GM12878 (cell line): Measurements from ENCODE around the gene APOA4. TPM values are rescaled to one million over a fixed set of nuclear protein-coding genes. Genes with fewer than 3 reads are reported as not detected.

Experiments used
- ATAC-seq: fragments of 200-7000 bp; cut with Tn5 transposase; 3 replicates; pipeline ENCODE4 v1.9.1; 2020; ENCODE audit warnings: mild to moderate bottlenecking, moderate library complexity
- BruUV-seq: library from RNA; stranded (reverse); fragments of 400-500 nt; replicated peaks from 2 replicates; lab custom pipeline; 2021; lab: Mats Ljungman, UMichigan
- CTCF ChIA-PET: fragments of 300-600 bp; sonication (Branson Sonifier 250); formaldehyde crosslinking; extraction: SDS; loops from one replicate; lab custom pipeline; 2021; ENCODE audit warnings: inconsistent platforms; lab: Yijun Ruan, JAX
- POLR2A ChIA-PET: fragments of 350-600 bp; formaldehyde crosslinking; extraction: SDS; loops from one replicate; lab custom pipeline; 2021; ENCODE audit warnings: inconsistent platforms; lab: Charles Lee
- RAD21 ChIA-PET: fragments of 300-600 bp; sonication (Branson Sonifier 250); formaldehyde crosslinking; loops from one replicate; lab custom pipeline; 2023; ENCODE audit warnings: antibody characterized with exemption; ENCODE audit not compliant: unreplicated experiment; lab: Charles Lee
- SMC1A ChIA-PET: fragments of 300-600 bp; sonication (Branson Sonifier 250); formaldehyde crosslinking; loops from one replicate; lab custom pipeline; 2023; ENCODE audit not compliant: unreplicated experiment, uncharacterized antibody; lab: Charles Lee
- DNase-seq: peaks from one replicate; pipeline ENCODE4 v3.0.0-alpha.2; 2011; ENCODE audit warnings: low read depth, low spot score
- FAIRE-seq: peaks from 3 replicates; lab custom pipeline; 2011; peaks lifted over from hg19 to GRCh38; lab: Jason Lieb, UNC
- H2AFZ ChIP-seq: 2 replicates; pipeline ENCODE4 v1.6.0; 2011; ENCODE audit warnings: low read depth, low read length, control low read depth; ENCODE audit not compliant: control insufficient read depth
- H3K27ac ChIP-seq: 2 replicates; pipeline ENCODE4 v1.5.1; 2011; ENCODE audit warnings: control low read depth; ENCODE audit not compliant: control insufficient read depth, insufficient read depth
- H3K27me3 ChIP-seq, 2 experiments: replicated peaks in 1 of 2; 2 replicates each; pipeline versions ENCODE4 v1.6.0 to v1.6.1; 2011; ENCODE audit warnings: low read length in 1 of 2; ENCODE audit not compliant: control insufficient read depth in 2 of 2, insufficient read depth in 2 of 2
- H3K36me3 ChIP-seq, 2 experiments: 2 replicates each; pipeline ENCODE4 v1.5.1; 2011; ENCODE audit warnings: low read length in 1 of 2; ENCODE audit not compliant: control insufficient read depth in 2 of 2, insufficient read depth in 2 of 2
- H3K4me1 ChIP-seq: 2 replicates; pipeline ENCODE4 v1.6.1; 2011; ENCODE audit warnings: mild to moderate bottlenecking, low read length, moderate library complexity, mixed read lengths; ENCODE audit not compliant: control insufficient read depth, insufficient read depth
- H3K4me2 ChIP-seq: 2 replicates; pipeline ENCODE4 v1.6.0; 2011; ENCODE audit warnings: control low read depth; ENCODE audit not compliant: control insufficient read depth, insufficient read depth
- H3K4me3 ChIP-seq: fragments of 200-600 bp; sonication (generic); 2 replicates; pipeline ENCODE4 v1.5.1; 2016
- H3K79me2 ChIP-seq: 2 replicates; pipeline ENCODE4 v1.6.0; 2011; ENCODE audit warnings: low read length; ENCODE audit not compliant: control insufficient read depth, insufficient read depth
- H3K9ac ChIP-seq: 2 replicates; pipeline ENCODE4 v1.8.0; 2011; ENCODE audit warnings: low read length, control low read depth, mixed read lengths; ENCODE audit not compliant: control insufficient read depth, insufficient read depth
- H3K9me3 ChIP-seq: replicated peaks from 3 replicates; pipeline ENCODE4 v1.5.1; 2011; ENCODE audit warnings: mild to moderate bottlenecking, low read length; ENCODE audit not compliant: control insufficient read depth, insufficient read depth
- H4K20me1 ChIP-seq: 2 replicates; pipeline ENCODE4 v1.6.0; 2011; ENCODE audit not compliant: control insufficient read depth, insufficient read depth
- BMI1 ChIP-seq: fragments of 450-650 bp; IDR thresholded peaks from 2 replicates; pipeline ENCODE4 v1.6.1; 2016; ENCODE audit warnings: mild to moderate bottlenecking, moderate library complexity, borderline replicate concordance
- EGR1 ChIP-seq, 2 experiments: IDR thresholded peaks; 1 replicate in 1 of 2; 2 replicates in 1 of 2; pipeline ENCODE4 v1.6.1; 2011 to 2012; ENCODE audit warnings: low read depth in 2 of 2, low read length in 2 of 2, borderline replicate concordance in 1 of 2, mild to moderate bottlenecking in 1 of 2, moderate library complexity in 1 of 2
- FOS ChIP-seq: IDR thresholded peaks from 3 replicates; pipeline ENCODE4 v1.6.1; 2011; ENCODE audit warnings: borderline replicate concordance; ENCODE audit not compliant: insufficient read length; ENCODE audit errors: extremely low read depth
- GABPA ChIP-seq: IDR thresholded peaks from 2 replicates; pipeline ENCODE4 v1.6.1; 2014; ENCODE audit warnings: antibody characterized with exemption, low read depth, mild to moderate bottlenecking, inconsistent platforms
- IKZF1 ChIP-seq: fragments of 450-650 bp; conservative IDR thresholded peaks from 2 replicates; pipeline ENCODE4 v1.6.1; 2017; ENCODE audit warnings: antibody characterized with exemption, mild to moderate bottlenecking
- MEF2A ChIP-seq: IDR thresholded peaks from 2 replicates; pipeline ENCODE4 v1.6.1; 2011; ENCODE audit warnings: low read depth, mild to moderate bottlenecking, low read length, moderate library complexity; ENCODE audit not compliant: insufficient read depth
- NFYA ChIP-seq: IDR thresholded peaks from 2 replicates; pipeline ENCODE4 v1.6.1; 2011; ENCODE audit warnings: low read depth, mild to moderate bottlenecking, low read length, improper control_type of control experiment, borderline replicate concordance
- NRF1 ChIP-seq: conservative IDR thresholded peaks from 2 replicates; pipeline ENCODE4 v1.6.1; 2011; ENCODE audit warnings: mild to moderate bottlenecking, low read depth, low read length, improper control_type of control experiment
- PAX8 ChIP-seq: fragments of 450-650 bp; IDR thresholded peaks from 2 replicates; pipeline ENCODE4 v1.6.1; 2017; ENCODE audit warnings: mild to moderate bottlenecking, moderate library complexity
- SMC3 ChIP-seq: IDR thresholded peaks from 2 replicates; pipeline ENCODE4 v1.6.1; 2011; ENCODE audit warnings: low read length, improper control_type of control experiment, borderline replicate concordance
- SPI1 ChIP-seq: IDR thresholded peaks from 2 replicates; pipeline ENCODE4 v1.6.1; 2011; ENCODE audit warnings: low read depth, mild to moderate bottlenecking, low read length, moderate library complexity, borderline replicate concordance; ENCODE audit not compliant: insufficient read depth
- WGBS: methylation state at CpG from one replicate; pipeline ENCODE4 v1.1.6; 2016; ENCODE audit warnings: low lambda C conversion rate; ENCODE audit not compliant: insufficient replicate concordance, insufficient coverage; ENCODE audit errors: missing lambda C conversion rate; 5-methylcytosine and 5-hydroxymethylcytosine counted together
- in situ Hi-C: fragments of 300-500 bp; cut with MboI; formaldehyde crosslinking; loops from 9 replicates; pipeline ENCODE4 v1.14.3; 2018; ENCODE audit warnings: mixed read lengths
- intact Hi-C: fragments of 100-400 bp; cut with micrococcal nuclease; formaldehyde crosslinking; loops from one replicate; pipeline ENCODE4 v1.14.2; 2022; ENCODE audit not compliant: unreplicated experiment
- polyA plus RNA-seq, 11 experiments: library from polyadenylated mRNA; depleted of rRNA in 4 of 11; unstranded in 6 of 11; stranded (reverse) in 5 of 11; fragments of >200 nt; fragmentation: Nextera tagmentation in 4 of 11; fragmentation: Illumina TruSeq in 1 of 11; extraction: Ambion mirVana in 4 of 11; extraction: Trizol in 1 of 11; gene quantifications; 1 replicate in 1 of 11; 2 replicates in 10 of 11; pipeline versions ENCODE4 v1.2.1 to v1.2.3, GENCODE V29; 2011 to 2016; ENCODE audit warnings: inconsistent platforms in 2 of 11, missing spikeins in 2 of 11, low read depth in 1 of 11
- total RNA-seq, 4 experiments: library from RNA; depleted of rRNA in 3 of 4; stranded (reverse); fragments of >200 nt in 3 of 4; fragmentation: Illumina TruSeq in 1 of 4; extraction: Trizol in 1 of 4; gene quantifications; 2 replicates each; pipeline versions ENCODE4 v1.2.1 to v1.2.3, GENCODE V29; 2013 to 2021
- TF ChIP-seq, protein P1 (sequence below): fragments of 450-650 bp; IDR thresholded peaks from 2 replicates; pipeline ENCODE4 v1.6.1; 2016; ENCODE audit warnings: mild to moderate bottlenecking, moderate library complexity, borderline replicate concordance
- TF ChIP-seq, protein P2 (sequence below): IDR thresholded peaks from 2 replicates; pipeline ENCODE4 v1.6.1; 2011; ENCODE audit warnings: low read depth, low read length, improper control_type of control experiment, borderline replicate concordance

APOA4 gene
- total and polyA plus RNA-seq, 10 of the 15 experiments (the other 5 are each of a cell fraction or from before 2014, with no cell fraction given) = not detected

DNA sequence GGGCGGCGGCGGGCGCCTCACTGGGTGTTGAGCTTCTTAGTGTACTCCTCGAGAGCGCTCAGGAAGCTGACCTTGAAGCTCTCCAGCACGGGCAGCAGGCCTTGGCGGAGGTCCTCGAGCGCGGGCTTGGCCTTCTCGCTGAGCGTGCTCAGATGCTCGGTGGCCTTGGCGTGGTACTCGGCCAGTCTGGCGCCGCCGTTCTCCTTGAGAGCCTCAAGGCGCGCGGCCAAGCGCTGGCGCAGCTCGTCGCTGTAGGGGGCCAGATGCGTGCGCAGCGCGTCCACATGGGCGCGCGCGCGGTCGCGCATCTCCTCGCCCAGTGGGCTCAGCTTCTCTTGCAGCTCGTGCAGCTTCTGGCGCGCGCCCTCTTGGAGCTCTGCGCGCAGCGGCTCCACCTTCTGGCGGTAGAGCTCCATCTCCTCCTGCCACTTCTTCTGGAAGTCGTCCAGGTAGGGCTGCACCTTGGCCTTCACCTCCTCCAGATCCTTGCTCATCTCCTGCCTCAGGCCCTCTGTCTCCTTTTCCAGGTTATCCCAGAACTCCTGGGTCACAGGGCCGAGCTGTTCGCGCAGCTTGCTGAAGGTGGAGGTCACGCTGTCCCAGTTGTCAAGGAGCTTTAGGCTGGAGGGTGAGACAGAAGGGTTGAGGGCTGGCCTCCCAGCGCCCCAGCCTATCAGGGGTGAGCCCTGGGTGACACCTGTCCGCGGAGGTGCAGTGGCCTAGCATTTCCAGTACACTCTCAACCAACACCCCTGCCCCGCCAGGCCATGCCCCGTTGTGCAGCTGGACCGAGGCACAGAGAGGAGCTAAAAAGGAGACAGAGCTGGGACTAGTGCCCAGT lies 12.9 kb upstream of the APOA4 start (continued):
- TF ChIP-seq, protein P1, sequence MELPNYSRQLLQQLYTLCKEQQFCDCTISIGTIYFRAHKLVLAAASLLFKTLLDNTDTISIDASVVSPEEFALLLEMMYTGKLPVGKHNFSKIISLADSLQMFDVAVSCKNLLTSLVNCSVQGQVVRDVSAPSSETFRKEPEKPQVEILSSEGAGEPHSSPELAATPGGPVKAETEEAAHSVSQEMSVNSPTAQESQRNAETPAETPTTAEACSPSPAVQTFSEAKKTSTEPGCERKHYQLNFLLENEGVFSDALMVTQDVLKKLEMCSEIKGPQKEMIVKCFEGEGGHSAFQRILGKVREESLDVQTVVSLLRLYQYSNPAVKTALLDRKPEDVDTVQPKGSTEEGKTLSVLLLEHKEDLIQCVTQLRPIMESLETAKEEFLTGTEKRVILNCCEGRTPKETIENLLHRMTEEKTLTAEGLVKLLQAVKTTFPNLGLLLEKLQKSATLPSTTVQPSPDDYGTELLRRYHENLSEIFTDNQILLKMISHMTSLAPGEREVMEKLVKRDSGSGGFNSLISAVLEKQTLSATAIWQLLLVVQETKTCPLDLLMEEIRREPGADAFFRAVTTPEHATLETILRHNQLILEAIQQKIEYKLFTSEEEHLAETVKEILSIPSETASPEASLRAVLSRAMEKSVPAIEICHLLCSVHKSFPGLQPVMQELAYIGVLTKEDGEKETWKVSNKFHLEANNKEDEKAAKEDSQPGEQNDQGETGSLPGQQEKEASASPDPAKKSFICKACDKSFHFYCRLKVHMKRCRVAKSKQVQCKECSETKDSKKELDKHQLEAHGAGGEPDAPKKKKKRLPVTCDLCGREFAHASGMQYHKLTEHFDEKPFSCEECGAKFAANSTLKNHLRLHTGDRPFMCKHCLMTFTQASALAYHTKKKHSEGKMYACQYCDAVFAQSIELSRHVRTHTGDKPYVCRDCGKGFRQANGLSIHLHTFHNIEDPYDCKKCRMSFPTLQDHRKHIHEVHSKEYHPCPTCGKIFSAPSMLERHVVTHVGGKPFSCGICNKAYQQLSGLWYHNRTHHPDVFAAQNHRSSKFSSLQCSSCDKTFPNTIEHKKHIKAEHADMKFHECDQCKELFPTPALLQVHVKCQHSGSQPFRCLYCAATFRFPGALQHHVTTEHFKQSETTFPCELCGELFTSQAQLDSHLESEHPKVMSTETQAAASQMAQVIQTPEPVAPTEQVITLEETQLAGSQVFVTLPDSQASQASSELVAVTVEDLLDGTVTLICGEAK = no peak
- no peak for TF ChIP-seq PAX8
- TF ChIP-seq BMI1 = no peak

DNA sequence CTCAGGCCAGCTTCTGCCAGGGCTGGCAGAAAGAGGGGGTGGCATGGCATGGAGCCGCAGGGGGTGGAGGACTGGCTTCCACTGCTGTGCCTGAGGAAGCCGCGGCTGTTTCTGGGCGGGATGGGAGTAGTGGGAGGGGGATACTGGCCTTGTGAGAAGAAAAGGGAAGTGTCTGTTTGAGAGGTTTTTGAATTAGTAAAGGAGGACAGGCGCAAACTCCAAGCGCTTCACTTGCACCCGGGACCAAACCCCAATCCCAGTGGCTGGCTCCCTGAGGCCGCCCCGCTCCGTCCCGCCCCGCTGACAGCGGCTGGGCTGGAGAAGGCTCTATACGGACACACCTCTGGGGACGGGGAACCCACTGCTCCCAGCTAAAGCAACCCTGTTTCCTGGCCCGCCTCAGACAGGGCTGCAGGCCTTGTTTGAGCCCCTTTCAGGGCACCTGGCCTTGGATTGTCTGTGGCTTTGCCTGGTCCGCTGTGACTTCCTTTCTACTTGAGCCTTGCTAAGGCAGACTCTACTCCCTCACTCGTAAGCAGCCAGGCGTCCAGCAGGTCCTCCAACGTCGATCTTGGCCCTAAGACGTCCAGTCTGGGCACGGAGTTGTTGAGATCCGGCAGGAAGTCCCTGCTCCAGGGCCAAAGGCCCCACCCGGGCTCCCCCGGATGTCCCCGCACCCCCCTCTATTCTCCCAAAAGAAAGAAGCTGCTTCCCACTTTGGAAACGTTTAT lies 12.1 kb upstream of the APOA4 start:
- Histone ChIP-seq H3K9me3 (no peaks in the 10 kb centered on the region), H3K4me1 (peaks cover 8% of the 10 kb centered on the region; the same call in 1 of the 2 replicates), H2AFZ (peak overlapping the region; percentile 88), H3K4me2 (peak overlapping the region; percentile 17), H3K4me3 (peak overlapping the region; percentile 52; the same call in 1 of the 2 replicates), H3K36me3 (no peaks in the 10 kb centered on the region), H3K27me3 (no peaks in the 10 kb centered on the region), H3K9ac (peak overlapping the region; percentile 65), H3K27ac (peak overlapping the region; percentile 20; the same call in 1 of the 2 replicates), H3K79me2 (no peaks in the 10 kb centered on the region), H4K20me1 (no peaks in the 10 kb centered on the region)
- peak; percentile 40 for ATAC-seq
- in situ Hi-C loops (no loop called here), intact Hi-C loops (loop anchor here (5.0 kb wide), 1 partner anchor 392 kb away; no protein-coding TSS in a partner anchor)
- no TSS peak for BruUV-seq
- SMC1A ChIA-PET = interaction anchor here (0.6 to 2.8 kb wide), 23 partner anchors 13 to 395 kb away, joined by 3 to 42 read pairs (median 4); partner anchors contain the start of genes APOA5 and ZPR1
- no peak for DNase-seq
- RAD21 ChIA-PET = interaction anchor here (0.6 to 2.7 kb wide), 22 partner anchors 15 to 309 kb away, joined by 3 to 56 read pairs (median 4); partner anchors contain the start of genes APOA5, PAFAH1B2 and ZPR1
- 41% methylated on average over 28 of the region's 28 CpGs for WGBS
- POLR2A ChIA-PET = interaction anchor here (0.8 to 3.0 kb wide), 8 partner anchors 16 to 396 kb away, joined by 3 to 10 read pairs (median 4); partner anchors contain the start of genes APOA5 and PCSK7
- no peak for FAIRE-seq
- CTCF ChIA-PET = interaction anchor here (0.6 to 7.3 kb wide), 47 partner anchors 8 to 397 kb away, joined by 3 to 183 read pairs (median 5); partner anchors contain the start of genes APOA4, APOA5, BUD13 and PAFAH1B2
- TF ChIP-seq NRF1 = no peak
- TF ChIP-seq NFYA = no peak
- TF ChIP-seq MEF2A = no peak
- no peak for TF ChIP-seq FOS
- no peak for TF ChIP-seq GABPA
- TF ChIP-seq SMC3 = no peak
- TF ChIP-seq IKZF1 = no peak
- TF ChIP-seq EGR1 (IDR thresholded peaks at IDR 0.05; ENCODE audit: borderline replicate concordance in 1 of 2, low read depth in 2 of 2, low read length in 2 of 2) = no peak
- peak; percentile 50 for TF ChIP-seq SPI1
- TF ChIP-seq, protein P2, sequence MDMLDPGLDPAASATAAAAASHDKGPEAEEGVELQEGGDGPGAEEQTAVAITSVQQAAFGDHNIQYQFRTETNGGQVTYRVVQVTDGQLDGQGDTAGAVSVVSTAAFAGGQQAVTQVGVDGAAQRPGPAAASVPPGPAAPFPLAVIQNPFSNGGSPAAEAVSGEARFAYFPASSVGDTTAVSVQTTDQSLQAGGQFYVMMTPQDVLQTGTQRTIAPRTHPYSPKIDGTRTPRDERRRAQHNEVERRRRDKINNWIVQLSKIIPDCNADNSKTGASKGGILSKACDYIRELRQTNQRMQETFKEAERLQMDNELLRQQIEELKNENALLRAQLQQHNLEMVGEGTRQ = no peak
